ENCODE measurements around the gene NXPE4. TPM values are rescaled to one million over a fixed set of nuclear protein-coding genes. Genes with fewer than 3 reads are reported as not detected.

NXPE4 gene
- total and polyA plus RNA-seq, 9 of the 15 experiments (the other 6 are each of a cell fraction or from before 2014, with no cell fraction given), result not detected

GRCh38 chr11:114609429-114609828 is 13.8 kb upstream of the NXPE4 start:
- Histone ChIP-seq H3K27me3 (ENCODE audit: control insufficient read depth in 2 of 2, insufficient read depth in 2 of 2, low read length in 2 of 2) (no peaks in the 10 kb centered on the region), H3K4me1 (replicated peaks in 1 of 2; ENCODE audit: control insufficient read depth in 2 of 2, insufficient read depth in 2 of 2, low read length in 2 of 2) (no peaks in the 10 kb centered on the region), H3K79me2 (ENCODE audit: control insufficient read depth, insufficient read depth, low read length) (no peaks in the 10 kb centered on the region), H3K9me3 (replicated peaks; ENCODE audit: control insufficient read depth, insufficient read depth, low read depth, low read length) (peaks cover 11% of the 10 kb centered on the region), H3K36me3 (ENCODE audit: control insufficient read depth, insufficient read depth, low read length) (no peaks in the 10 kb centered on the region), H2AFZ (ENCODE audit: low read depth, low read length) (no peak overlapping the region), H4K20me1 (replicated peaks; ENCODE audit: control insufficient read depth, insufficient read depth, low read length) (no peaks in the 10 kb centered on the region), H3K27ac (ENCODE audit: extremely low read depth, low read depth, low read length) (no peak overlapping the region), H3K9ac (ENCODE audit: insufficient read depth in 1 of 2, low read depth in 2 of 2, low read length in 2 of 2) (no peak overlapping the region), H3K9me1 (ENCODE audit: control insufficient read depth, insufficient read depth, low read length) (no peaks in the 10 kb centered on the region), H3K4me3 (no peak overlapping the region), H3K4me2 (ENCODE audit: insufficient read depth, low read length) (no peak overlapping the region)
- in situ Hi-C loops (cut with MboI), result no loop called here
- intact Hi-C loops (cut with micrococcal nuclease), result no loop called here
- BruUV-seq (replicated peaks), result no TSS peak
- CTCF ChIA-PET (ENCODE audit: low intra/inter-chr PET ratio), result no interaction called here
- no peak for FAIRE-seq
- DNase-seq (ENCODE audit: extremely low read depth in 1 of 4, low spot score in 3 of 4), result no peak
- POLR2A ChIA-PET, result no interaction called here
- under 1% methylated on average over 9 of the region's 9 CpGs for WGBS (ENCODE audit: insufficient coverage, low coverage, missing lambda C conversion rate)
- ATAC-seq, result no peak
- no peak for TF ChIP-seq ETV5 (CRISPR knock-in tag; IDR thresholded peaks at IDR 0.05; ENCODE audit: low read depth)
- no peak for TF ChIP-seq GABPA (tag; conservative IDR thresholded peaks at IDR 0.05; ENCODE audit: low read depth)
- TF ChIP-seq, protein P1, sequence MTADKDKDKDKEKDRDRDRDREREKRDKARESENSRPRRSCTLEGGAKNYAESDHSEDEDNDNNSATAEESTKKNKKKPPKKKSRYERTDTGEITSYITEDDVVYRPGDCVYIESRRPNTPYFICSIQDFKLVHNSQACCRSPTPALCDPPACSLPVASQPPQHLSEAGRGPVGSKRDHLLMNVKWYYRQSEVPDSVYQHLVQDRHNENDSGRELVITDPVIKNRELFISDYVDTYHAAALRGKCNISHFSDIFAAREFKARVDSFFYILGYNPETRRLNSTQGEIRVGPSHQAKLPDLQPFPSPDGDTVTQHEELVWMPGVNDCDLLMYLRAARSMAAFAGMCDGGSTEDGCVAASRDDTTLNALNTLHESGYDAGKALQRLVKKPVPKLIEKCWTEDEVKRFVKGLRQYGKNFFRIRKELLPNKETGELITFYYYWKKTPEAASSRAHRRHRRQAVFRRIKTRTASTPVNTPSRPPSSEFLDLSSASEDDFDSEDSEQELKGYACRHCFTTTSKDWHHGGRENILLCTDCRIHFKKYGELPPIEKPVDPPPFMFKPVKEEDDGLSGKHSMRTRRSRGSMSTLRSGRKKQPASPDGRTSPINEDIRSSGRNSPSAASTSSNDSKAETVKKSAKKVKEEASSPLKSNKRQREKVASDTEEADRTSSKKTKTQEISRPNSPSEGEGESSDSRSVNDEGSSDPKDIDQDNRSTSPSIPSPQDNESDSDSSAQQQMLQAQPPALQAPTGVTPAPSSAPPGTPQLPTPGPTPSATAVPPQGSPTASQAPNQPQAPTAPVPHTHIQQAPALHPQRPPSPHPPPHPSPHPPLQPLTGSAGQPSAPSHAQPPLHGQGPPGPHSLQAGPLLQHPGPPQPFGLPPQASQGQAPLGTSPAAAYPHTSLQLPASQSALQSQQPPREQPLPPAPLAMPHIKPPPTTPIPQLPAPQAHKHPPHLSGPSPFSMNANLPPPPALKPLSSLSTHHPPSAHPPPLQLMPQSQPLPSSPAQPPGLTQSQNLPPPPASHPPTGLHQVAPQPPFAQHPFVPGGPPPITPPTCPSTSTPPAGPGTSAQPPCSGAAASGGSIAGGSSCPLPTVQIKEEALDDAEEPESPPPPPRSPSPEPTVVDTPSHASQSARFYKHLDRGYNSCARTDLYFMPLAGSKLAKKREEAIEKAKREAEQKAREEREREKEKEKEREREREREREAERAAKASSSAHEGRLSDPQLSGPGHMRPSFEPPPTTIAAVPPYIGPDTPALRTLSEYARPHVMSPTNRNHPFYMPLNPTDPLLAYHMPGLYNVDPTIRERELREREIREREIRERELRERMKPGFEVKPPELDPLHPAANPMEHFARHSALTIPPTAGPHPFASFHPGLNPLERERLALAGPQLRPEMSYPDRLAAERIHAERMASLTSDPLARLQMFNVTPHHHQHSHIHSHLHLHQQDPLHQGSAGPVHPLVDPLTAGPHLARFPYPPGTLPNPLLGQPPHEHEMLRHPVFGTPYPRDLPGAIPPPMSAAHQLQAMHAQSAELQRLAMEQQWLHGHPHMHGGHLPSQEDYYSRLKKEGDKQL (CRISPR knock-in tag; IDR thresholded peaks at IDR 0.05; ENCODE audit: borderline replicate concordance), result no peak
- TF ChIP-seq FOXJ3 (CRISPR knock-in tag; IDR thresholded peaks at IDR 0.05), result no peak
- no peak for TF ChIP-seq PREB (CRISPR knock-in tag; IDR thresholded peaks at IDR 0.05)
- TF ChIP-seq U2AF1 (optimal IDR thresholded peaks at IDR 0.05; ENCODE audit: low read depth, low read length), result no peak
- no peak for TF ChIP-seq EP300 (IDR thresholded peaks at IDR 0.05; ENCODE audit: low read length)
- no peak for TF ChIP-seq ZNF197 (CRISPR knock-in tag; IDR thresholded peaks at IDR 0.05; ENCODE audit: low read depth)
- no peak for TF ChIP-seq BRF2 (IDR thresholded peaks at IDR 0.05; ENCODE audit: borderline replicate concordance, insufficient read depth, insufficient read length)
- no peak for TF ChIP-seq TBP (optimal IDR thresholded peaks at IDR 0.05; ENCODE audit: low read depth, low read length)
- TF ChIP-seq GTF2F1 (IDR thresholded peaks at IDR 0.05; ENCODE audit: low read depth, low read length), result no peak
- TF ChIP-seq FOXO4 (CRISPR knock-in tag; IDR thresholded peaks at IDR 0.05), result no peak

Measured in K562 (cell line).